Neural progenitor cell (in vitro differentiated cells): ENCODE measurements around the gene COL4A2.

Experiments used
- EZH2phosphoT487 ChIP-seq: fragments of 200-600 bp; sonication (generic); IDR thresholded peaks from 2 replicates; pipeline ENCODE4 v1.6.1; 2017; ENCODE audit warnings: antibody characterized with exemption
- TF ChIP-seq, protein P1 (sequence below): fragments of 200-600 bp; sonication (generic); IDR thresholded peaks from 2 replicates; pipeline ENCODE4 v1.5.1; 2017; ENCODE audit warnings: antibody characterized with exemption, mild to moderate bottlenecking

DNA sequence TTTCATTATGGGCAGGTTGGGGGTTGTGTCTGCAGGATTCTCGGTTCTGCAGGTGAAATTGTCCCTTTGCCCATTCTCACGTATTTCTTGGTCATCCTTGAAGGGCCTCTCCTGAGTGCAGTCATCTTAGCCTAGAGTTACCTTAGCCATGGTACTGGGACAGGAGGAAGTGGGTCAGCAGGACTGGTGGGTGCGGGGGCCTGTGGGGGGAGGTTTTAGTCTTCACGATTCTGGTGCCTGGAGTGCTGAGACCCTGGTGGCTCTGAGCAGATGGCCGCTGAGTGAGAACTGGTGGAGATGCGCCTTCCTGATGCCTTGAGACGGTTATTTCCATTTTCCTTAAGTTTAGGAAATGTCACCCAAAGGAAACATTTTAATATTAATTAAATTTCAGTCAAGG, 11.8 kb downstream of the COL4A2 start:
- TF ChIP-seq, protein P1, sequence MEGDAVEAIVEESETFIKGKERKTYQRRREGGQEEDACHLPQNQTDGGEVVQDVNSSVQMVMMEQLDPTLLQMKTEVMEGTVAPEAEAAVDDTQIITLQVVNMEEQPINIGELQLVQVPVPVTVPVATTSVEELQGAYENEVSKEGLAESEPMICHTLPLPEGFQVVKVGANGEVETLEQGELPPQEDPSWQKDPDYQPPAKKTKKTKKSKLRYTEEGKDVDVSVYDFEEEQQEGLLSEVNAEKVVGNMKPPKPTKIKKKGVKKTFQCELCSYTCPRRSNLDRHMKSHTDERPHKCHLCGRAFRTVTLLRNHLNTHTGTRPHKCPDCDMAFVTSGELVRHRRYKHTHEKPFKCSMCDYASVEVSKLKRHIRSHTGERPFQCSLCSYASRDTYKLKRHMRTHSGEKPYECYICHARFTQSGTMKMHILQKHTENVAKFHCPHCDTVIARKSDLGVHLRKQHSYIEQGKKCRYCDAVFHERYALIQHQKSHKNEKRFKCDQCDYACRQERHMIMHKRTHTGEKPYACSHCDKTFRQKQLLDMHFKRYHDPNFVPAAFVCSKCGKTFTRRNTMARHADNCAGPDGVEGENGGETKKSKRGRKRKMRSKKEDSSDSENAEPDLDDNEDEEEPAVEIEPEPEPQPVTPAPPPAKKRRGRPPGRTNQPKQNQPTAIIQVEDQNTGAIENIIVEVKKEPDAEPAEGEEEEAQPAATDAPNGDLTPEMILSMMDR, result no peak
- TF ChIP-seq EZH2phosphoT487, result no peak
